ENCODE data around the gene CPNE7. TPM values are rescaled to one million over a fixed set of nuclear protein-coding genes. Genes with fewer than 3 reads are reported as not detected.
A peak's percentile ranks its signal among the peaks of the same experiment; 100 is the strongest.

CPNE7 gene
- 21.7 and 23.7 TPM in 2 replicates for total RNA-seq (2021; fragmentation: NEBNext Ultra II Directional; extraction: Animal tissue kit (Norgen Biotek cat#: 25700))
- 10.0 and 17.2 TPM in 2 replicates for polyA plus RNA-seq (2011; rRNA removed)
- 14.5 TPM for polyA plus RNA-seq (2011; cell fraction: cytosol; rRNA removed)
- polyA plus RNA-seq (2011; cell fraction: nucleus; rRNA removed) = 64.5 TPM
- 18.4 to 21.5 TPM (median 20.9 TPM) in 4 replicates for polyA plus RNA-seq (2012, experiment 1 of 2)
- 9.1 TPM for polyA plus RNA-seq (2012, experiment 2 of 2)
- polyA plus RNA-seq (2013, experiment 1 of 2) = 11.5 TPM
- 11.1 TPM for polyA plus RNA-seq (2013, experiment 2 of 2)
- 6.3 and 6.8 TPM in 2 replicates for polyA minus RNA-seq (2011; rRNA and poly(A)+ RNA removed)
- polyA minus RNA-seq (2011; cell fraction: cytosol; rRNA and poly(A)+ RNA removed) = 10.2 TPM
- polyA minus RNA-seq (2011; cell fraction: nucleus; rRNA and poly(A)+ RNA removed) = 9.5 TPM
- long read RNA-seq, experiment 1, partial matches to known transcripts = 10 of 11 reads
- long read RNA-seq, experiment 1, other reads (novel, unspliced or antisense) = 1 of 11 reads
- long read RNA-seq, experiment 2, partial matches to known transcripts = 1 of 1 reads
- long read RNA-seq, experiment 2, other reads (novel, unspliced or antisense) = 0 of 1 reads

GRCh38 chr16:89575247-89576152 lies at the start of gene CPNE7:
TSS of gene CPNE7 (plus strand) at chr16:89575758. CDS start at chr16:89575898, 140 bp downstream.
- CTCF ChIA-PET (ENCODE audit: partially characterized antibody) = interaction anchor here (1.0 to 1.5 kb wide), 5 partner anchors 12 to 125 kb away, joined by 3 to 7 read pairs (median 3); no protein-coding TSS in a partner anchor
- DNase-seq (ENCODE audit: low read depth in 1 of 2, low spot score in 2 of 2) = peak in 1 of 2 experiments; percentile 72
- peak; percentile 19 for TF ChIP-seq RNF2 (IDR thresholded peaks at IDR 0.05; ENCODE audit: borderline replicate concordance, low read depth, low read length, missing control alignments, poor library complexity, severe bottlenecking)
- no peak for TF ChIP-seq GABPA (IDR thresholded peaks at IDR 0.05; ENCODE audit: borderline replicate concordance, insufficient read depth, low read length)
- TF ChIP-seq E2F6 (IDR thresholded peaks at IDR 0.05) = peak; percentile 16
- no peak for TF ChIP-seq HDAC6 (IDR thresholded peaks at IDR 0.05; ENCODE audit: low read depth, low read length)
- peak; percentile 0 for TF ChIP-seq ASH2L (IDR thresholded peaks at IDR 0.05; ENCODE audit: low read length)
- TF ChIP-seq MAX (IDR thresholded peaks at IDR 0.05) = peak; percentile 57

More at GRCh38 chr16:89575247-89576152, at the start of gene CPNE7:
- Histone ChIP-seq H3K23ac (ENCODE audit: insufficient read length) (no peak within 1 kb of the TSS), H4K91ac (replicated peaks; ENCODE audit: insufficient read length, low read length) (peak within 1 kb of the TSS; percentile 95), H2BK15ac (ENCODE audit: low read length) (no peak within 1 kb of the TSS), H3K79me1 (ENCODE audit: low read depth, low read length) (no peaks in the 10 kb centered on the region), H3K4me2 (ENCODE audit: insufficient read depth in 1 of 2, low read depth in 2 of 2, low read length in 2 of 2) (peak within 1 kb of the TSS; percentile 62 to 82), H4K20me1 (replicated peaks in 1 of 2; ENCODE audit: control insufficient read depth in 1 of 2, insufficient read depth in 2 of 2, low read length in 2 of 2) (peaks cover 0 to 6% of the 10 kb centered on the region in 2 experiments), H3K27ac (ENCODE audit: low read depth, low read length) (no peak within 1 kb of the TSS), H2BK20ac (ENCODE audit: low read length) (no peak within 1 kb of the TSS), H3K4ac (replicated peaks; ENCODE audit: insufficient read length, low read depth, low read length) (peak within 1 kb of the TSS; percentile 78), H4K8ac (ENCODE audit: extremely low read depth, insufficient read depth, low read length) (peak within 1 kb of the TSS; percentile 94), H4K5ac (ENCODE audit: insufficient read length, low read depth, low read length) (no peak within 1 kb of the TSS), H2BK12ac (ENCODE audit: low read depth, low read length) (peak within 1 kb of the TSS; percentile 17; the same call in 1 of the 2 replicates), H2AFZ (ENCODE audit: low read length) (no peak within 1 kb of the TSS; the same call in 1 of the 2 replicates), H3K36me3 (ENCODE audit: control insufficient read depth in 2 of 4, insufficient read depth in 4 of 4, low read length in 3 of 4) (peaks cover 0 to 5% (median 2%) of the 10 kb centered on the region in 4 experiments; a peak in 4 of 8 replicates), H3K79me2 (ENCODE audit: control insufficient read depth in 1 of 2, insufficient read depth in 2 of 2, low read length in 2 of 2) (no peaks in the 10 kb centered on the region), H3K56ac (replicated peaks; ENCODE audit: insufficient read length, low read depth, low read length) (peak within 1 kb of the TSS; percentile 77), H3K14ac (ENCODE audit: insufficient read length) (no peak within 1 kb of the TSS), H2BK120ac (replicated peaks; ENCODE audit: low read depth, low read length) (no peak within 1 kb of the TSS), H2AK5ac (ENCODE audit: low read depth, low read length) (no peak within 1 kb of the TSS), H3K27me3 (replicated peaks in 1 of 4; ENCODE audit: control insufficient read depth in 3 of 4, extremely low read depth in 1 of 4, insufficient read depth in 3 of 4, low read length in 3 of 4) (peaks cover 4 to 34% (median 22%) of the 10 kb centered on the region in 4 experiments; a peak in 6 of 7 replicates), H3K9me3 (ENCODE audit: insufficient read depth in 2 of 2, low read depth in 1 of 2, low read length in 1 of 2) (peaks cover 0 to 4% of the 10 kb centered on the region in 2 experiments; a peak in 2 of 4 replicates), H3K4me1 (replicated peaks in 1 of 4; ENCODE audit: control insufficient read depth in 3 of 4, insufficient read depth in 4 of 4, low read length in 3 of 4) (peaks cover 0 to 10% (median 6%) of the 10 kb centered on the region in 4 experiments; a peak in 5 of 7 replicates), H3K18ac (ENCODE audit: extremely low read depth, low read length) (peak within 1 kb of the TSS; percentile 87; the same call in 1 of the 2 replicates), H3K4me3 (ENCODE audit: extremely low read depth in 1 of 4, insufficient read depth in 2 of 4, low read depth in 3 of 4, low read length in 4 of 4) (peak within 1 kb of the TSS; percentile 50 to 86 (median 62)), H2BK5ac (ENCODE audit: low read depth, low read length) (no peak within 1 kb of the TSS), H3K9ac (replicated peaks in 1 of 4; ENCODE audit: extremely low read depth in 1 of 4, low read depth in 3 of 4, low read length in 3 of 4) (peak within 1 kb of the TSS in 2 of 4 experiments; percentile 18 to 20; a peak in 3 of 7 replicates), H3K23me2 (ENCODE audit: low read depth, low read length) (peaks cover 6% of the 10 kb centered on the region; the same call in 1 of the 2 replicates)
- WGBS, 2 experiments (ENCODE audit: extremely low coverage in 1 of 2, insufficient coverage in 1 of 2, insufficient read length in 1 of 2, insufficient replicate concordance in 2 of 2, low coverage in 1 of 2, low lambda C conversion rate in 2 of 2, missing lambda C conversion rate in 1 of 2) = 1% methylated on average over 55 of the region's 103 CpGs; no CpG with 5 or more reads in 1 of the 2 experiments
- POLR2A ChIA-PET (ENCODE audit: partially characterized antibody) = interaction anchor here (0.6 to 3.4 kb wide), 10 partner anchors 9 to 127 kb away, joined by 3 to 22 read pairs (median 4); partner anchors contain the start of gene CDK10
- no peak for FAIRE-seq

All from H1 (cell line).